Ectodermal cell (in vitro differentiated cells): Measurements from ENCODE around the gene ADARB2.

Experiments
- H3K27ac ChIP-seq: 2 replicates; pipeline ENCODE4 v1.7.0; 2013; ENCODE audit warnings: mild to moderate bottlenecking, low read depth, low read length; ENCODE audit not compliant: insufficient read depth, poor library complexity, severe bottlenecking
- H3K27me3 ChIP-seq: 2 replicates; pipeline ENCODE4 v1.7.0; 2013; ENCODE audit warnings: mild to moderate bottlenecking, low read length; ENCODE audit not compliant: insufficient read depth, control insufficient read depth, poor library complexity, severe bottlenecking
- H3K36me3 ChIP-seq: one replicate; pipeline ENCODE4 v1.7.0; 2013; ENCODE audit warnings: low read length; ENCODE audit not compliant: control insufficient read depth, insufficient read depth
- H3K4me1 ChIP-seq: one replicate; pipeline ENCODE4 v1.7.0; 2013; ENCODE audit warnings: low read length; ENCODE audit not compliant: control insufficient read depth, insufficient read depth
- H3K4me3 ChIP-seq: 2 replicates; pipeline ENCODE4 v1.7.0; 2013; ENCODE audit warnings: low read depth, low read length, control low read depth; ENCODE audit not compliant: insufficient read depth
- H3K9me3 ChIP-seq: 2 replicates; pipeline ENCODE4 v1.7.0; 2013; ENCODE audit warnings: mild to moderate bottlenecking, low read length, moderate library complexity; ENCODE audit not compliant: control insufficient read depth
- WGBS, 2 experiments: methylation state at CpG; one replicate each; pipeline ENCODE4 v1.1.7; 2013; ENCODE audit warnings: missing lambda C conversion rate in 2 of 2; 5-methylcytosine and 5-hydroxymethylcytosine counted together

The ADARB2 gene

GRCh38 chr10:1576467-1577372, 160.6 kb downstream of the ADARB2 start:
- Histone ChIP-seq H3K36me3 (no peaks in the 10 kb centered on the region), H3K27me3 (no peaks in the 10 kb centered on the region), H3K27ac (no peak overlapping the region), H3K4me1 (peaks cover 13% of the 10 kb centered on the region), H3K9me3 (no peaks in the 10 kb centered on the region), H3K4me3 (no peak overlapping the region)
- WGBS, 2 experiments: 94 to 95% methylated on average over 16 of the region's 16 CpGs

DNA sequence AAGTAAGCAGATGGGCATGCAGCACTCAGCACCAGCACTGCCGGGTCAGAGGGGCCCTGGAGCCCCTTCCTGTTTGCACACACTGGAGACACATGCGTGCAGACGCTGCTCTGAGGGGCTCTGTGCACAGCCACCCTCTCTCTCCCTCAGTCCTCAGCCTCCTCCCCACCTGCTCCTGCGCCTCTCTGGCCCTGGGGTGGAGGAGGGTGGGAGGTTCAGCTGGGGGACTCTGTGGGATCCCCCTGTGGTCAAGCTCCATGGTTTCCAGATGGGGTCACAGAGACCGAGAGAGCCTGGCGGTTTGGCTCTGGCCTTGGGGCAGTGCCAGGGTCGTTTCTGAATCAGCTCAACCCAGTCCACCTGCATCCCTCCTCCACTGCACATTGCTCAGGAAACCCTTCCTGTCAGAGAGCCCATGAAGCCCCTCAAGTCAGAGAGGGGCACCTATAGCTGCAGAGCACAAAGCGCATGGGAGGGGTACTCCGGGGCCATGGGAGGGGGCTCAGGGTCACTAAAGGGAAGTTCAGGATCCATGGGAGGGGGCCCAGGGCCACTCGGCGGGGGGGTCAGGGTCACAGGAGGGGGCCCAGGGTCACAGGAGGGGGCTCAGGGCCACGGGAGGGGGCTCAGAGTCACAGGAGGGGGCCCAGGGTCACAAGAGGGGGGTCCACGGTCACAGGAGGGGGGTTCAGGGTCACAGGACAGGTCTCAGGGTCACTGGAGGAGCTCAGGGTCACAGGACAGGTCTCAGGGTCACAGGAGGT, 161.7 kb downstream of the ADARB2 start:
- no peaks in the 10 kb centered on the region for H3K9me3 ChIP-seq
- H3K4me3 ChIP-seq: no peak overlapping the region
- peaks cover 13% of the 10 kb centered on the region for H3K4me1 ChIP-seq
- H3K27ac ChIP-seq: no peak overlapping the region
- H3K36me3 ChIP-seq: no peaks in the 10 kb centered on the region
- WGBS, 2 experiments: 88 to 92% methylated on average over 12 to 13 of the region's 13 CpGs
- H3K27me3 ChIP-seq: no peaks in the 10 kb centered on the region

- peaks cover 13% of the 10 kb centered on the region for H3K4me1 ChIP-seq
- no peak overlapping the region for H3K4me3 ChIP-seq
- H3K27me3 ChIP-seq: no peaks in the 10 kb centered on the region
- 90 to 95% methylated on average over 2 of the region's 2 CpGs for WGBS, 2 experiments
- H3K9me3 ChIP-seq: no peaks in the 10 kb centered on the region
- no peaks in the 10 kb centered on the region for H3K36me3 ChIP-seq
- no peak overlapping the region for H3K27ac ChIP-seq
Observed at GRCh38 chr10:1574719-1575118, 162.6 kb downstream of the ADARB2 start.

GRCh38 chr10:1573981-1574380, 163.3 kb downstream of the ADARB2 start:
- WGBS, 2 experiments: 94% methylated on average over 12 of the region's 12 CpGs

GRCh38 chr10:1573334-1573969, 163.9 kb downstream of the ADARB2 start:
- Histone ChIP-seq H3K36me3 (no peaks in the 10 kb centered on the region), H3K4me1 (peaks cover 13% of the 10 kb centered on the region)
- 93 to 96% methylated on average over 13 to 14 of the region's 14 CpGs for WGBS, 2 experiments

More at GRCh38 chr10:1573981-1574380, 163.3 kb downstream of the ADARB2 start:
- Histone ChIP-seq H3K9me3 (no peaks in the 10 kb centered on the region), H3K4me3 (no peak overlapping the region), H3K27ac (no peak overlapping the region), H3K4me1 (peaks cover 13% of the 10 kb centered on the region), H3K27me3 (no peaks in the 10 kb centered on the region), H3K36me3 (no peaks in the 10 kb centered on the region)

GRCh38 chr10:1572519-1573333, 164.6 kb downstream of the ADARB2 start:
- no peaks in the 10 kb centered on the region for H3K36me3 ChIP-seq
- no peak overlapping the region for H3K4me3 ChIP-seq
- H3K4me1 ChIP-seq: peaks cover 13% of the 10 kb centered on the region
- no peaks in the 10 kb centered on the region for H3K27me3 ChIP-seq
- no peak overlapping the region for H3K27ac ChIP-seq
- no peaks in the 10 kb centered on the region for H3K9me3 ChIP-seq
- 80 to 81% methylated on average over 10 of the region's 10 CpGs for WGBS, 2 experiments

More at GRCh38 chr10:1573334-1573969, 163.9 kb downstream of the ADARB2 start:
- no peaks in the 10 kb centered on the region for H3K9me3 ChIP-seq
- H3K4me3 ChIP-seq: no peak overlapping the region
- H3K27ac ChIP-seq: no peak overlapping the region
- H3K27me3 ChIP-seq: no peaks in the 10 kb centered on the region

DNA sequence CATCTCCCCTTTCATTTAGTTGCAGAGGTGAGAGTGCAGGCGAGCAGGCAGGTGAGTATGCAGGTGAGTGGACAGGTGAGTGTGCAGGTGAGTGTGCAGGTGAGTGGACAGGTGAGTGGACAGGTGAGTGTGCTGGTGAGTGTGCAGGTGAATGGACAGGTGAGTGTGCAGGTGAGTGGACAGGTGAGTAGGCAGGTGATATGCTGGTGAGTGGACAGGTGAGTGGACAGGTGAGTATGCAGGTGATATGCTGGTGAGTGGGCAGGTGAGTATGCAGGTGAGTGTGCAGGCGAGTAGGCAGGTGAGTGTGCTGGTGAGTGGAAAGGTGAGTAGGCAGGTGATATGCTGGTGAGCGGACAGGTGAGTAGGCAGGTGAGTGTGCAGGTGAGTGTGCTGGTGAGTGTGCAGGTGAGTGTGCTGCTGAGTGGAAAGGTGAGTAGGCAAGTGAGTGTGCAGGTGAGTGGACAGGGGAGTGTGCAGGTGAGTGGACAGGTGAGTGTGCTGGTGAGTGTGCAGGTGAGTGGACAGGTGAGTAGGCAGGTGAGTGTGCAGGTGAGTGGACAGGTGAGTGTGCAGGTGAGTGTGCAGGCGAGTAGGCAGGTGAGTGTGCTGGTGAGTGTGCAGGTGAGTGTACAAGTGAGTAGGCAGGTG, 165.6 kb downstream of the ADARB2 start:
- H3K4me1 ChIP-seq: peaks cover 13% of the 10 kb centered on the region
- H3K27me3 ChIP-seq: no peaks in the 10 kb centered on the region
- H3K36me3 ChIP-seq: no peaks in the 10 kb centered on the region
- WGBS, 2 experiments: 89 to 94% methylated on average over 4 of the region's 4 CpGs
- H3K27ac ChIP-seq: no peak overlapping the region
- no peaks in the 10 kb centered on the region for H3K9me3 ChIP-seq
- no peak overlapping the region for H3K4me3 ChIP-seq

DNA sequence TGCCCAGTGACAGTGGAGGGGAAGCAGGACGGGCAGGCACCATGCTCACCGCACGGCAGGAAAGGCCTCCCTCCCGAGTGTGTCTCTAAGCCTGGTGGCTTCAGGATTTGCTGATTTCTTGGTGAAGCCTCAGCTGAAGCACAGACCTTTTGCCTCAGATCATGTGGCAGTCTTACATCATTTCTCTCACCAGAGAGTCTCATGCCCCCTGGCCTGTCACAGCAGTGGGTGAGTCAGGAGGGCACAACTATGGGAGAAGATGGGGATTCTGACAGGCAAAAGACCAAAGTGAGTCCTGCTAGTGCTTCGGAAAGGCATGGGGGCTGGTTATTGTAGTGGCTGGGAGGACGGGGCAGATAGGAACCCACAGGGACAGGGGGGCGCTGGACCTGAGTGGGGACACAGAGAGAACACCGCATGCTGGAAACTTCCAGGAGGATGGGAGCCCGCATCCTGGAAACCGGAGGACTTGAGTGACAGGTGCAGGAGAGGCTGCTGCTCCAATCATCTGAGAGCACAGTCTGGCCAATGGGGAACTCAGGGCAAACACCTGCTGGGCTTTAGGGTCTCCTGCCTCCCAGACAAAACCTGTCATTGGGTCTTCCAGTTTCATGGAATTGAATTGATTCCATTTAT, 166.8 kb downstream of the ADARB2 start:
- peaks cover 13% of the 10 kb centered on the region for H3K4me1 ChIP-seq
- 82 to 84% methylated on average over 10 of the region's 10 CpGs for WGBS, 2 experiments
- H3K9me3 ChIP-seq: no peaks in the 10 kb centered on the region
- H3K4me3 ChIP-seq: no peak overlapping the region
- H3K27me3 ChIP-seq: no peaks in the 10 kb centered on the region
- no peaks in the 10 kb centered on the region for H3K36me3 ChIP-seq
- H3K27ac ChIP-seq: no peak overlapping the region

GRCh38 chr10:1569208-1569607, 168.1 kb downstream of the ADARB2 start:
- Histone ChIP-seq H3K4me1 (peaks cover 13% of the 10 kb centered on the region), H3K4me3 (no peak overlapping the region), H3K27me3 (no peaks in the 10 kb centered on the region), H3K27ac (no peak overlapping the region), H3K36me3 (no peaks in the 10 kb centered on the region), H3K9me3 (no peaks in the 10 kb centered on the region)
- WGBS, 2 experiments: 89 to 90% methylated on average over 8 of the region's 8 CpGs
